Lower lobe of right lung (tissue), 2 donors: ENCODE data around the gene PADI3. TPM values are rescaled to one million over a fixed set of nuclear protein-coding genes. Genes with fewer than 3 reads are reported as not detected.

Experiments
- ATAC-seq, 2 donors: fragments of 200-7000 bp; cut with Tn5 transposase; one replicate each; pipeline ENCODE4 v1.9.1; 2020 to 2022; ENCODE audit warnings: mild to moderate bottlenecking in 2 of 2, moderate library complexity in 2 of 2
- DNase-seq: peaks from one replicate; pipeline ENCODE4 v3.0.0-alpha.2; 2020
- H3K27ac ChIP-seq: fragments of 200-600 bp; one replicate; pipeline ENCODE4 v1.8.0; 2022
- H3K27me3 ChIP-seq: fragments of 200-600 bp; one replicate; pipeline ENCODE4 v1.8.0; 2022; ENCODE audit warnings: low read depth
- H3K36me3 ChIP-seq: fragments of 200-600 bp; one replicate; pipeline ENCODE4 v1.8.0; 2022; ENCODE audit warnings: mild to moderate bottlenecking
- H3K4me1 ChIP-seq: fragments of 200-600 bp; one replicate; pipeline ENCODE4 v1.8.0; 2022
- H3K4me3 ChIP-seq: fragments of 200-600 bp; one replicate; pipeline ENCODE4 v1.8.0; 2022; ENCODE audit warnings: mild to moderate bottlenecking
- H3K9me3 ChIP-seq: fragments of 200-600 bp; one replicate; pipeline ENCODE4 v1.8.0; 2022
- CTCF ChIP-seq: fragments of 200-600 bp; IDR thresholded peaks from one replicate; pipeline ENCODE4 v1.8.0; 2022; ENCODE audit warnings: antibody characterized with exemption, mild to moderate bottlenecking
- intact Hi-C: fragments of 100-400 bp; cut with DNase I; formaldehyde crosslinking; loops from one replicate; pipeline ENCODE4 v1.11.0; 2022
- total RNA-seq: library from RNA; stranded (reverse); fragmentation: NEBNext Ultra II Directional; extraction: Animal tissue kit (Norgen Biotek cat#: 25700); gene quantifications from one replicate; pipeline ENCODE4 v1.2.1, GENCODE V29; 2021
- donor health status: DM: no; HTN: yes; CAD: no; lungs with severe emphysema.

The PADI3 gene
- total RNA-seq, 1 donor from 2014 or later, result not detected

DNA sequence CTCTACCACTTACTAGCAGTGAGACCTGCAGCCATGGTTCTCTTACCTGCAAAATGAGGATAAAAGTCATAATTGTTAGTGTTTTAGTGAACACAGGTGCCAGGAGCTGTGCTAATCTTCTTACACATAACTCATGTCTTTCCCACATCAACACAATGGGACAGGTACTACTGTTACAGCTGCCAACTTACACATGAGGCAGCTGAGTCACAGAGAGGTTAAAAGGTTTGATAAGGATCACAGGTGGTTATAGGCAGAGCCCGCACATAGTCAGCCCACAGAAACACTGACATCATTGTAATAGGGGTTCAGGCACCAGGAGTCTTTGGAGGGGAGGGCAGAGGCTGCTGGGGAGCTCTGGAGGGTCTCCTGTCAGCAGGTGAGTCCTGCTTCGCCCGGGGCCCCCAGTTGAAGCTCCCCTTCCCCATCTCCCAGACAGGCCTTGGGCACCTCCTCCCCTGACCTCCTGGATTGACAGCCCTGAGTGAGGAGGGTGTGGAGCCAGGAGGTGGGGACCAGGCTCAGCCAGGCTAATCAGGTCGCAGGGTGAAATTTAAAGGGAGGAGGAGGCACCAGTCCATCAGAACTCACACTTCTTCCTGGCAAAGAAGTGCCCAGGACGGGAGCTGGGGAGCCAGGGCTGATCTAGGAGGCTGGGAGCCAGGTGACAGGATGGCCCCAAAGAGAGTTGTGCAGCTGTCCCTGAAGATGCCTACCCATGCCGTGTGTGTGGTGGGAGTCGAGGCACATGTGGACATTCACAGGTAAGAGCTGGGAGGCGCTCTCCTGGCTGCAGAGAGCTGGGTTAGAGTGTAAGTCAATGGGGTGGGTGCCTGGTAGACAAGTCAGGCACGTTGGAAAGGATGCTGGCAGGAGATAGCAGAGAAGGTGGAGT, 44.1 kb upstream of the PADI3 start, which contains the start of gene PADI1:
Gene PADI1 (plus strand): TSS at position 583 of the 895 bp plus-strand sequence. CDS start 90 bp downstream, at position 673.
- DNase-seq (peak; percentile 24), ATAC-seq (no peak)
- intact Hi-C loops, result no loop called here
- TF ChIP-seq CTCF, result no peak
- Histone ChIP-seq H3K27me3 (no peaks in the 10 kb centered on the region), H3K36me3 (no peaks in the 10 kb centered on the region), H3K4me1 (peaks cover 12% of the 10 kb centered on the region), H3K9me3 (no peaks in the 10 kb centered on the region), H3K27ac (no peak within 1 kb of the TSS), H3K4me3 (no peak within 1 kb of the TSS)

DNA sequence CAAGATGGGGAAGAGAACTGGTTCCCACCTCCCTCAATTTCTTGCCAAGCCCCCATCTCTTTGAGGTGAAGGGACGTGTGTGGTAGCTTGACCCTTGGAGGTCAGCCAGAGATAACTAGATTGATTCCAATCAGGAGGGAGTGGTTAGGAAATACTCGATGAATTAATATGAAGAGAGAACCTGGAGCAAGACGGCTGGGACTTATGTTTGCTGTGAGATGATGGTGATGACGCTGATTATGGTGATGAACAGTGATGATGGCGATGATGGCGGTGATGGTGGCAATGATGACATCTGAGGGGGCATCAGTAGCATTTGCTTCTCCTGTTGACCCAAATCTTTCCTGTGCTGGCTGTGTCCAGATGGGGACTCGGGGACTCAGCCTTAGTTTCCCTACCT, 43.2 kb upstream of the PADI3 start:
- TF ChIP-seq CTCF, result no peak
- Histone ChIP-seq H3K4me1 (peaks cover 12% of the 10 kb centered on the region), H3K4me3 (no peak overlapping the region), H3K36me3 (no peaks in the 10 kb centered on the region), H3K27ac (no peak overlapping the region), H3K9me3 (no peaks in the 10 kb centered on the region), H3K27me3 (no peaks in the 10 kb centered on the region)
- ATAC-seq (no peak), DNase-seq (peak; percentile 2)
- intact Hi-C loops, result no loop called here

DNA sequence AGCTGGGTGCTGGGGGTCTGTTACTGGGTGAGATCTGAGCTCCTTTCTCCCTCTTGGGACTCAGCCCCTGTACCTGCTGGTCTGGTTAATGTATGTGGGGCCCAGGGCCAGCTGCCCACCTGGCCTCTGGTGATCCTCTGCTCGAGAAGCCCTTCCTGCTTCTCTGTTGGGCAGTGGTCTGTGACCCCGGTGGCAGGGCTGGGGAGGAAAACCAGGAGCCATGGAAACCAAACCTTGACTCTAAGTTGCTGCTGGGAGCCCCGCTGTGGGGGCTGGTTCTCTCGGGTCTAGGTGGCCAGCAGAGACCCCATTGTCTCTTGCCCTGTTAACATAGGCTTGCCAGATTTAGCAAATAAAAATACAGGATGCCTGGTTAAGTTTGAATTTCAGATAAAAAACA, 42.7 kb upstream of the PADI3 start:
- Histone ChIP-seq H3K27me3 (peaks cover 4% of the 10 kb centered on the region), H3K36me3 (no peaks in the 10 kb centered on the region), H3K4me3 (no peak overlapping the region), H3K9me3 (no peaks in the 10 kb centered on the region), H3K27ac (no peak overlapping the region), H3K4me1 (peaks cover 12% of the 10 kb centered on the region)
- DNase-seq (peak; percentile 10), ATAC-seq (no peak)
- intact Hi-C loops, result no loop called here
- TF ChIP-seq CTCF, result no peak

GRCh38 chr1:17207046-17207445, 41.9 kb upstream of the PADI3 start:
- DNase-seq (peak; percentile 74), ATAC-seq (peak; percentile 65)
- H3K4me3 ChIP-seq, result no peak overlapping the region
- H3K36me3 ChIP-seq, result no peaks in the 10 kb centered on the region
- H3K27ac ChIP-seq, result no peak overlapping the region
- peaks cover 11% of the 10 kb centered on the region for H3K27me3 ChIP-seq
- intact Hi-C loops, result no loop called here
- peaks cover 12% of the 10 kb centered on the region for H3K4me1 ChIP-seq
- H3K9me3 ChIP-seq, result no peaks in the 10 kb centered on the region
- TF ChIP-seq CTCF, result no peak

GRCh38 chr1:17207540-17207939, 41.4 kb upstream of the PADI3 start:
- no peak for TF ChIP-seq CTCF
- intact Hi-C loops, result no loop called here
- Histone ChIP-seq H3K9me3 (no peaks in the 10 kb centered on the region), H3K27me3 (peaks cover 13% of the 10 kb centered on the region), H3K4me3 (no peak overlapping the region), H3K36me3 (no peaks in the 10 kb centered on the region), H3K27ac (no peak overlapping the region), H3K4me1 (peaks cover 17% of the 10 kb centered on the region)
- ATAC-seq, result peak; percentile 20 to 22
- no peak for DNase-seq
